Measurements from ENCODE around the gene UBL3.

UBL3 gene

GRCh38 chr13:29805994-29806979 lies 44.1 kb downstream of the UBL3 start:
- no peak for DNase-seq

DNA sequence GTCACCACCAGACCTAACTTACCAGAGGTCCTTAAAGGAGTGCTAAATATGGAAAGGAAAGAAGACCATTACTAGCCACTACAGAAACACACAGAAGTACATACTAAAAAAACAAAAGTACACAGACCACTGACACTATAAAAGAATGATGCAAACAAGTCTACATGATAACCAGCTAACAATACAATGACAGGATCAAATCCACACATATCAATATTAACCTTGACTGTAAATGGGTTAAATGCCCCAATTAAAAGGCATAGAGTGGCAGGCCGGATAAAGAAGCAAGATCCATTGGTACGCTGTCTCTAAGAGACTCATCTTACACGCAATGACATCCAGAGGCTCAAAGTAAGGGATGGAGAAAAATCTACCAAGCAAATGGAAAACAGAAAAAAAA lies 47.2 kb downstream of the UBL3 start:
- no peak for DNase-seq

GRCh38 chr13:29802621-29803020 lies 47.8 kb downstream of the UBL3 start:
- no peak for DNase-seq

DNA sequence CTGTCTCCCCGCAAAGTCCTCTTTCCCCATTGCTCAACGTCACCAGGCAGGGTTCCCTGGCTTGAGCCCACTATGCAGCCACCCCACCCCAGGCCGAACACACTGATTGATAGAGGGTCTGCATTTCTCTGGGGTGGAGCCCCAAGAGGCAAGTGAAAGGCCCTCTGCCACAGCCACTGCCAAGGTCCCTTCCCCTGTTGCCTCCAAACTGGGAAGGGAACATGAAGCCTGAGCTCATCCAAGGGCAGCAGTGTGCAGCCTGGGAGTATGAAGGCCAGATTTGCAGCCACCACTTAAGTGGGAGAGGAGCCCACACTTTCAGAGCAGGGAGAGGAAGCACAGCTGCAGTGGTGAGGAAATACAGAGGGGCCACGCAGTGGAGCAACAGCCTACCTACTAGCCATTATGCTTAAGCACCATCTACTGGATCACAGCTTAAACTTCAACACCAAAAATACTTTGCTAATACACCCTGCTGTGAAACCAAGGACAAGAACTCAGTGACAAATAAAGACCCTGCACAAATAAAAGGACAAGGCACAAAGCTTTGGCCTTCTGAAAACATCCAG lies 48.6 kb downstream of the UBL3 start:
- no peak for DNase-seq

- DNase-seq = no peak
These were observed 49.3 kb downstream of the UBL3 start for GRCh38 chr13:29801102-29801501.

GRCh38 chr13:29800687-29801086 lies 49.7 kb downstream of the UBL3 start:
- DNase-seq = no peak

DNA sequence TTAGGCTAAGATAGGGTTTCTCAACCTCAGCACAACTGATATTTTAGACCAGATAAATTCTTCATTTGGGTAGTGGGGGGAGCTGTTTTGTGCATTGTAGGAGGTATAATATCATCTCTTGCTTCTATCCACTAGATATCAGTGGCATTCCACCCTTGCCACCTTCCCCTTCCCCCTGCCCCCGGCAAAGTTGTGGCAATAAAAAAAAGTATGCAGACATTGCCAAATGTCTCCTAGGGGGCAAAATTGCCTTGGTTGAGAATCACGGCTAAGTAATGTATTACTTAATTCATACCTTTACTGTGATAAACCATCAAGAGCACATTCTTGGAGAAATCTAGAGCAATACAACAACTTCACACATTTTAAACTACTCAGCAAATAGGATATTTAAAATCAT lies 51.4 kb downstream of the UBL3 start:
- DNase-seq = no peak

DNA sequence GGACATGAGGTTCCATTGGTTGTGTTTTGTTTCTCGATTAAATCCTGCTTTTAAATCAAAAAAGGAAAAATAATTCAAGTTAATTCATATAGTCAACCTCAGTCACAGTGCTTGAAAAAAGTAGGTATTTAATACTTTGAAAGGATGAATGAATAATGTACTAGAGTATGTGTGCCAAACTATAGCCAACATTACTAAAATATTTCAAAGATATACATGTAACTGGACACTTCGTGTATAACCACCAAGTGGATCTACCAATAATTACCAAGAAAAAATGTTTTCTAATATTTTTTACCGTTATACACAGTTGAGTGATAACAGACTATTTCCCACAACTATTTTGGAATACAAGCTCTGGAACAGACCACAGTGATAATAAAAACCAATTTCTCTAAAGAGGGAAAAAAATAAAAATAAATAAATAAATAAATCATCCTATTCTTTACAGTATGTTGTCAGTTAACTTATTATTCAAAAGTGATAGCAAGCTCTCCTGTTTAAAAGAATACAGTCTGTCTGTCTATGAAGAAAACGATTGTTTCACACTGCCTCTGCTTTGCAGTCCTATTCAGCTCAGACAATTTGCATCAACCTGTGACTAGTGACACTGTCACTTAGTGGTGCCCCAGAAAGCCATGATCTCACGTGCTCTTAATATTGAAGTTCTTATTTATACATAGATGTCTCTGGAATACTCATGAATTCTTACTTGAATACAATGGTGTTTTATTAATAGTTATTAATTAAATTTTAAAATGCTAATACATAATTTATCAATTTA lies 58.2 kb downstream of the UBL3 start:
- DNase-seq = peak; percentile 66

DNA sequence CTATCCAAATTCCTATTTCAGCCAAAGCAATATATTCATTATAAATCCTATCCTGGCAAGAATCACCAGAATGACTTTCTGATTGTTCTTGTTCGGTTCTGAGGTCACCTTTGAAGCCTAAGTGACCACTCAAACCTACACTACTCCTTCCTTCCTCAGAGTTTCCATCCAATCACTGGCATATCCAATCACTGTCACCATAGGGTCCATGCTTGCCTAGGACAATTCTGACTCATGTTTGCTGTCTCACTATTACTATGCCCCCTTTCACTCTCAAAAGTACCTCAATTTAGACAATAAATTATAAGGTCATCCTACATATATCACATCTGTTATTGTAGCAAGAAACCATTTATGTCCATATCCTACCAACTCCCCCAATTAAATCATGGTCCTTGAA lies 58.9 kb downstream of the UBL3 start:
- no peak for DNase-seq

- DNase-seq = no peak
These were observed 63.7 kb downstream of the UBL3 start for GRCh38 chr13:29786698-29787097.

GRCh38 chr13:29785978-29786377 lies 64.4 kb downstream of the UBL3 start:
- DNase-seq = no peak

DNA sequence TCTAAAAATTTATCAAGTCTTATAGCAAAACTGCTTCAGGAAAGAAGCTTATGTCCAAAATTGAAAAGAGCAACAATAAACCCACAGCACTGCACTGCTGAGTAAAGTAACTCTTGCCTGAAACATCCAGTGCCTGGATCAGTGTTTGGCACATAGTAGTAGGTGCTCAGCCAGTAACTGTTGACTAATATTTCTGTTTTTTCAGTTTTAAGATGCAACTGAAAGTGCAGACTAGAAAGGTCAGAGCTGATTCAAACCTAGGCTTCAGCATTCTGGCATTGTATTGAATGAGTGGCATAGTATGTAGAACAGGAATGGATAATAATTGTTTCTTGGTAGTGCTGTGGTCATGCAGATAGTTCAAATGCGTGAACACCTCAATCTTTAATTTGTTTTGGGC lies 67.6 kb downstream of the UBL3 start:
- DNase-seq = no peak

GRCh38 chr13:29774830-29775229 lies 75.6 kb downstream of the UBL3 start:
- no peak for DNase-seq

- peak; percentile 60 for DNase-seq
These were observed 79.2 kb downstream of the UBL3 start for GRCh38 chr13:29771247-29771646.

GRCh38 chr13:29767006-29767405 lies 83.4 kb downstream of the UBL3 start:
- no peak for DNase-seq

DNA sequence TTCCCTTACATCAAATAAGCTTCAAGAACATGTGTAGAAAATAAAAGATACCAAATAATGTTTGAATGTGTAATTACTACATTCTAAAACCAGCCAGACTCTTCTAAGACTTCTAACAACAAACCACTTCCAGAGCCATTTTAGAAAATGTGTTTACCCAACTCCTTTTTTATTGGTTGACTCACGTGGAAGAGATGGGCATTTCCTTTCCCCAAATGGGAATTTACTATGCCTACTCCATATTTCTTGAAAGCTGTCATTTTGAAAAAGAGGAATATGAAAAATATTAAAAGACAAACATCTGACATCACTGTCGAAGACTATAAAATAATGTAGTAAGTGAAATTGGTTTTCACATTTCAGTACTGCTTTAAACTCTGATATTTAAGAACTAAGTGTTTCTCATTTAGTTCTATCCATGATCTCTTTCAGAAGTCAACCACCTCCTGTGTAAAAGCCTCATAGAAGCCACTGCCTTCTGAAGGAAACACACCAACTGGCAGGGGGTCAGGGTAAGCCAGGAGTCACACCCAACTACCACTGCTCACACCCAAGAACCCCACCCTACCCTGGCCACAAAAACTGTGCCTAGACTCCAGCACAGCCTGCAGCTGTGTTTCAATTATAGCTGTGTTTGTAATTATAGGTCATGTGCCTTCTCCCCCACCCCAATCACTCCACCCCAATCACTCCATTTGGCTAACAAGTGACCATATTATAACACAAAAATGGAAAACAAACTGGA lies 86.8 kb downstream of the UBL3 start:
- no peak for DNase-seq

DNA sequence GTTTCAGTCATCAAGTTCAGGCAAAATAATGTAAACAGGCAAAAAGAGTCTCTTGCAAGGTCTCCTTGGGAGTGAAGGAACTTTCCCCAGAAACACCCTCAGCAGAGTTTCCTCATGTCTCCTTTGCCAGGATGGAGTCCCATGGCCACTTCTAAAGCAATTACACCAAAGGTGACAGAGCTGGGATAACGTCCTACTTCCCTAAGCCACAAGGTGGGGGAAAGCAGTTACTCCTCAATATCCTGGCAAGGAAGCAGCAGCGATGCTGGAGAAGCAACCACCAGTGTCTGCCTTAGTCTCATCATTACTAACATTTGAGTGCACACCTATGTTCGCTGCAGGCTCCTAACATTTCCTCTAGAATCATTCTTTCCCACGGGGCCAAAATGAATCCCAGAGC lies 88.6 kb downstream of the UBL3 start:
- DNase-seq = no peak

GRCh38 chr13:29761160-29761559 lies 89.3 kb downstream of the UBL3 start:
- no peak for DNase-seq

DNA sequence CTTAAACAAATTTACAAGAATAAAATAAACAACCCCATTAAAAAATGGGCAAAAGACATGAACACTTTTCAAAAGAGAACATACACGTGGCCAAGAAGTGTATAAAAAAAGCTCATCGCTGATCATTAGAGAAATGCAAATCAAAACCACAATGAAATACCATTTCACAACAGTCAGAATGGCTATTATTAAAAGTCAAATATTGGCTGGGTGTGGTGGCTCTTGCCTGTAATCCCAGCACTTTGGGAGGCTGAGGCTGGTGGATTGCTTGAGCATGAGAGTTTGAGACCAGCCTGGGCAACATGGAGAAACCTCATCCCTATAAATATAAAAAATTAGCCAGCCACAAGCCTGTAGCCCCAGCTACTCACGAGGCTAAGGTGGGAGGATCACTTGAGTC lies 89.9 kb downstream of the UBL3 start:
- no peak for DNase-seq

- DNase-seq = no peak
These were observed 91.8 kb downstream of the UBL3 start for GRCh38 chr13:29758531-29759114.

- DNase-seq = no peak
These were observed 93.9 kb downstream of the UBL3 start for GRCh38 chr13:29756506-29756905.

DNA sequence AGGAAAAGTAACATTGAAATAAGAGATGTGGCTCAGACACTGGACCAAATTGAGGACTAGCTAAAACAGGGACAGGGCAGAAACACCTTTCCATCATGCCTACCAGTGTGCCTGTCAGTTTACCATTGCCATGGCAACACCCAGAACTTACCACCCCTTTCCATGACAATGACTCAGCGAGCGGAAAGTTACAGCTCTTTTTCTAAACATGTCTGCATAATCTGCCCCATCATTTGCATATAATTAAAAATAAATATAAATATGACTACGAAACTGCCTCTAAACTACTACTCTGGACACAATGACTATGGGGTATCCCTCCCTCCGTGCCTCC lies 96.0 kb downstream of the UBL3 start:
- no peak for DNase-seq
